Measurements from ENCODE around the gene KITLG.

GRCh38 chr12:88493636-88494035, 86.6 kb downstream of the KITLG start:
- no peak for TF ChIP-seq CTCF (conservative IDR thresholded peaks at IDR 0.05; ENCODE audit: low read length)
- TF ChIP-seq EZH2phosphoT487 (IDR thresholded peaks at IDR 0.05; ENCODE audit: borderline replicate concordance, low read depth, low read length) = no peak

Measured in OCI-LY7 (cell line).